WI38 (cell line): Measurements from ENCODE around the gene MBP.

ENCODE experiments used
- H3K4me3 ChIP-seq: 2 replicates; pipeline ENCODE4 v1.5.1; 2011; ENCODE audit warnings: low read depth, mild to moderate bottlenecking, control low read depth, low read length
- CTCF ChIP-seq: IDR thresholded peaks from 2 replicates; pipeline ENCODE4 v1.5.1; 2012; ENCODE audit warnings: low read depth, mild to moderate bottlenecking, control low read depth, low read length

MBP gene

DNA sequence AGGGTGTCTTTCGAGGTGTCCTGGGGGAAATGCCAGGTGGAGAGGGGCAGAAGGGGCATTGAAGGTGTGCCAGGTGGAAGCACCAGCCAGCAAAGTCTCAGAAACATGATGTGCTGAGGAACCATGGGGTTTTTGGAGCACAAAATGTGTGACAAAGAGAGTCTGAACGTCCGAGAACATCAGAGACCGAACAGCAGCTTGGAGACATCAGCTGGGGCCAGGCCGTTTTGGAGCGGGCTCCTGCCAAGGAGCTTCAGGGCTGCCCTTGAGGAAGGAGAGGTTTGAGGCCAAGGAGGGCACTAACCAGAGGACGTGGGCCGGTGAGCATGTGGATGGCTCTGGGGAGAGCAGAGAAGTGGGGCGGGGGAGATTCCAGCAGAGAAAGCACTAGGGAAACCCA lies 5.3 kb upstream of the MBP start:
- TF ChIP-seq CTCF, result no peak
- no peak overlapping the region for H3K4me3 ChIP-seq

DNA sequence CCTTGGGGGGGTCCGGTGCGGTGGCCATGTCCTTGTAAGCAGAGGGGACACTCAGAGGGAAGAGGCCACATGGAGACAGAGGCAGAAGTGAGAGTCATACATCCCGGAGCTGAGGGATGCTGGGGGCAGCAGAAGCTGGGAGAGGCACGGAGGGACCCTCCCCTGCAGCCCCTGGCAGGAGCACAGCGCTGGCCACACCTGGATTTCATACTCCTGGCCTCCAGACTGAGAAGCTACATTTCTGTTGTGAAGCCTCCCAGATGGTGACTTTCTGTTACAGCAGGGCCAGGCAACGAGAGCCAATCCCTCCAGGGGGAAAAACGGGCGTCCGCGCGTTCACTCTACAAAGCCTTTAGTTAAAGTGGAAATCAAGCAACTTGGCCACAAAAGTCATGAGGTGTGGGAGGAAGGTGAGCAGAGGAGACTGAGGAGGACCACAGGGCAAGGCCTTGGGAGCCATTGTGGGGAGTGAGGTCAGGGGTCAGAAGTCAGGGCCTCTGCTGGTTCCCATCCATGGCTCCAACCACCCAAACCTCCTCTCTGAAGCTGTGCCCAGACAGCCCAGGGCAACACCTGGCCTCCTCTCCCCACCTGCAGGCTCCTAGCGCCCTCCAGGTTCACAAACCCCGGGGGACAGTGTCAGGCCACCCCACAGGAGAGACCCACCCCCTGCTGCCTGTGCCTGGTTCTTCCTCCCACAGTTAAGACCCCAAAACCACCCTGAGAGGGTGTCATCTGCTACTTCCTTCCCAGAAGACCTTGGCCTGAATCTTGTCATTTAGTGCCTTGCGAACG lies 4.5 kb upstream of the MBP start:
- TF ChIP-seq CTCF, result no peak
- H3K4me3 ChIP-seq, result no peak overlapping the region

DNA sequence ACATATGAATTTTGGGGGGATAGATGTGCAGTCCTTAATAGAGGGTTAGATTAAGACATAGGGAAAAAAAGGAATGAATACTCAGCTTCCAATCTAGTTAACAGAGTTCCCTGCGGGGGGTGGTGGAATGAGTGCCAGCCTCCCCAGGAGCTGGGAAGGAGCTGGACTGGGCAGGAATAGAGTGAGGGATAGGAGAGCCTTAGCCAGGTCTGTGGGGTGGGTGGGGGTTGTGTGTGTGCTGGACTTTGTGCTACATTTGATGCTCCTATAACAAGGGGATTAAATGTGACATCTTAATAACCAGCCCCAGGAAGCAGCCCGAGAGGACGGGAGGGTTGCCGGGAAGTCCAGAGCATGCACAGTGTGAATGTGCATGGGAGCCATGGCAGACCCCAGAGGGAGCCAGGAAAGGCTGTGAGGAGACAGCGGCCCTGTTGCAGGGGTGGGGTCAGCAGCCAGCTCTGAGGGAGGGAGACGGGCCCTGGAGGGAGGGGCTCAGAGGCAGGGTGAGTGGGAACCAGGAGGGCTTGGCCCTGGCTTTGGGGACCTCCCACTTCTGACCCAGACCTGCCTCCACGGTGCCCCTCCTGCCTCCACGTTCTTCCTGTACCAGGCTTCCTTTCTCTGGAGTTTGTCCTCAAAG lies 3.6 kb upstream of the MBP start:
- TF ChIP-seq CTCF, result no peak
- no peak overlapping the region for H3K4me3 ChIP-seq

GRCh38 chr18:77135339-77136075 lies 2.9 kb upstream of the MBP start:
- no peak for TF ChIP-seq CTCF
- H3K4me3 ChIP-seq, result no peak overlapping the region

- no peak overlapping the region for H3K4me3 ChIP-seq
- no peak for TF ChIP-seq CTCF
Observed at GRCh38 chr18:77134611-77135010, 2.0 kb upstream of the MBP start.

- no peak for TF ChIP-seq CTCF
- H3K4me3 ChIP-seq, result no peak overlapping the region
Observed at GRCh38 chr18:77133835-77134496, 1.4 kb upstream of the MBP start.
